HG02588 (cell line): ENCODE data around the gene SLF2.

ENCODE experiments used
- ATAC-seq: cut with Tn5 transposase; IDR thresholded peaks from one replicate; pipeline ENCODE4 v1.9.1; 2021; ENCODE audit warnings: mild to moderate bottlenecking, moderate library complexity; ENCODE audit not compliant: unreplicated experiment

The SLF2 gene, protein sequence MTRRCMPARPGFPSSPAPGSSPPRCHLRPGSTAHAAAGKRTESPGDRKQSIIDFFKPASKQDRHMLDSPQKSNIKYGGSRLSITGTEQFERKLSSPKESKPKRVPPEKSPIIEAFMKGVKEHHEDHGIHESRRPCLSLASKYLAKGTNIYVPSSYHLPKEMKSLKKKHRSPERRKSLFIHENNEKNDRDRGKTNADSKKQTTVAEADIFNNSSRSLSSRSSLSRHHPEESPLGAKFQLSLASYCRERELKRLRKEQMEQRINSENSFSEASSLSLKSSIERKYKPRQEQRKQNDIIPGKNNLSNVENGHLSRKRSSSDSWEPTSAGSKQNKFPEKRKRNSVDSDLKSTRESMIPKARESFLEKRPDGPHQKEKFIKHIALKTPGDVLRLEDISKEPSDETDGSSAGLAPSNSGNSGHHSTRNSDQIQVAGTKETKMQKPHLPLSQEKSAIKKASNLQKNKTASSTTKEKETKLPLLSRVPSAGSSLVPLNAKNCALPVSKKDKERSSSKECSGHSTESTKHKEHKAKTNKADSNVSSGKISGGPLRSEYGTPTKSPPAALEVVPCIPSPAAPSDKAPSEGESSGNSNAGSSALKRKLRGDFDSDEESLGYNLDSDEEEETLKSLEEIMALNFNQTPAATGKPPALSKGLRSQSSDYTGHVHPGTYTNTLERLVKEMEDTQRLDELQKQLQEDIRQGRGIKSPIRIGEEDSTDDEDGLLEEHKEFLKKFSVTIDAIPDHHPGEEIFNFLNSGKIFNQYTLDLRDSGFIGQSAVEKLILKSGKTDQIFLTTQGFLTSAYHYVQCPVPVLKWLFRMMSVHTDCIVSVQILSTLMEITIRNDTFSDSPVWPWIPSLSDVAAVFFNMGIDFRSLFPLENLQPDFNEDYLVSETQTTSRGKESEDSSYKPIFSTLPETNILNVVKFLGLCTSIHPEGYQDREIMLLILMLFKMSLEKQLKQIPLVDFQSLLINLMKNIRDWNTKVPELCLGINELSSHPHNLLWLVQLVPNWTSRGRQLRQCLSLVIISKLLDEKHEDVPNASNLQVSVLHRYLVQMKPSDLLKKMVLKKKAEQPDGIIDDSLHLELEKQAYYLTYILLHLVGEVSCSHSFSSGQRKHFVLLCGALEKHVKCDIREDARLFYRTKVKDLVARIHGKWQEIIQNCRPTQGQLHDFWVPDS

GRCh38 chr10:100912605-100913469 lies at the start of gene SLF2:
SLF2 (plus strand) TSS chr10:100912963; CDS start chr10:100913111, 148 bp downstream.
- ATAC-seq = peak; percentile 89

- ATAC-seq = no peak
Measured at GRCh38 chr10:100863433-100863832, 49.3 kb upstream of the SLF2 start.

GRCh38 chr10:100864036-100864885 lies 48.5 kb upstream of the SLF2 start:
- no peak for ATAC-seq

DNA sequence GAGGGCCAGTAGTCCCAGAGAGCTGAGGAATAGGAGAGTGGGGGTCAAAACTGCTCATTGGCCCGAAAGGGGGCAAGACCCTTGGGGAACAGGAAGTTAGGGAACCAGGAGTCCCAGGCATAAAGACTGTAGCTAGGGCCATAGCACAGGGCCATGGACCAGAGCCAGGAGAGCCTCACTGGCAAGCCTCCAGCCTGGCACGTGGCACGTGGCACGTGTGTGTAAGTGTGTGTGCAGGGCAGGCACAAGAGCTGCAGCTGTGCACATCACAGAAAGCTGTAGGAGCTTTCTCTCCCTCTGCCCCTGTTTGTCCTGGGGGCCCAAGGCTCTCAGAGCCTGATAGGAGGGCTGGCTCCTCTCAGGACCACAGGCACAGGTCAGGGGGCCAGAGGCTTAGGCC lies 47.8 kb upstream of the SLF2 start:
- no peak for ATAC-seq

GRCh38 chr10:100866010-100866409 lies 46.8 kb upstream of the SLF2 start:
- ATAC-seq = no peak

GRCh38 chr10:100866575-100867098 lies 46.1 kb upstream of the SLF2 start:
- ATAC-seq = no peak

DNA sequence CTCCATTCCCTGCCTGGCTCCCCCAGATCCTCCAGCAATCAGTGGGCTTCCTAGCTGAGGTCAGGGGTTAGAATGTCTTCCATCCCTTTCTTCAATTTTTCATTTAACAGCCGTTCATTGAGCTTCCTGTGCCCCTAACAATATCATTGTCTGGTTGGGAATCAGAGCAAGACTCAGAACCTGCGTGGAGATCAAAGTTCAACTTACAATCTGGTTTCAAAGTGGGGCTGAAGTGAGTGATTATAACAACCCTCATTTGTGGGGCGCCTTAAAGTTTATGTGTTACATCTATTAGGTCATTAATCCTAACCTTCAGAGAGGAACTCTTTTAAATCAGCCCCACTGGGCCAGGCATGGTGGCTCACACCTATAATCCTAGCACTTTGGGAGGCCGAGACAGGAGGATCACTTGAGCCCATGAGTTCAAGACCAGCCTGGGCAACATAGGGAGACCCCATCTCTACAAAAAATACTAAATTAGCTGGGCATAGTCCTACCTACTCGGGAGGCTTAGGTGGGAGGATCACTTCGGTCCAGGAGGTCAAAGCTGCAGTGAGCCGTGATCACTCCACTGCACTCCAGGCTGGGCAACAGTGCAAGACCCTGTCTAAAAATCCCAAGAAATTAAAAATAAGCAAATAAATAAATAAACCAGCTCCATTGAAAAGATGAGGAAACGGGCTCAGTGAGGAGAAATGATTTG lies 45.4 kb upstream of the SLF2 start:
- no peak for ATAC-seq

DNA sequence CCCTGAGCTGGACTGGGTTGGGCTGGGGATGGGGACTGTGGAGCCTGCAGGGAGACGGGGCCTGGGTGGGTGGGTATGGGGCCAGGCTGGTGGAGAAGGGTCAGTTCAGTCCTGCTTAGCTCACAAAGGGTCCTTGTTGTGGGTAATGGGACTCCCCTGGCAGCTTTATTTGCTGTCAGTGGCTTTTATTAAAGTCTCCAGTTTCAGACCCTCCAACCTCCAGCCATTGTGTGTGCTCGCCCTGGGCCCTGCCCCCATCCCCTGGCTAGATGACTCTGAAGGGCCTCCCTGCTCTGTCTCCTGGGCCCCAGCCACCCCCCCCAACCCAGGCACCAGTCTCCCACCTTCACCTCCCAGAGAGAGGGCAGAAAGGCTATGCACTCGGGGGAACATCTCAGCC lies 44.4 kb upstream of the SLF2 start:
- no peak for ATAC-seq

GRCh38 chr10:100869399-100869798 lies 43.4 kb upstream of the SLF2 start:
- ATAC-seq = no peak

GRCh38 chr10:100872034-100872791 lies 40.5 kb upstream of the SLF2 start:
- no peak for ATAC-seq

- ATAC-seq = no peak
Measured at GRCh38 chr10:100873146-100873826, 39.5 kb upstream of the SLF2 start.

DNA sequence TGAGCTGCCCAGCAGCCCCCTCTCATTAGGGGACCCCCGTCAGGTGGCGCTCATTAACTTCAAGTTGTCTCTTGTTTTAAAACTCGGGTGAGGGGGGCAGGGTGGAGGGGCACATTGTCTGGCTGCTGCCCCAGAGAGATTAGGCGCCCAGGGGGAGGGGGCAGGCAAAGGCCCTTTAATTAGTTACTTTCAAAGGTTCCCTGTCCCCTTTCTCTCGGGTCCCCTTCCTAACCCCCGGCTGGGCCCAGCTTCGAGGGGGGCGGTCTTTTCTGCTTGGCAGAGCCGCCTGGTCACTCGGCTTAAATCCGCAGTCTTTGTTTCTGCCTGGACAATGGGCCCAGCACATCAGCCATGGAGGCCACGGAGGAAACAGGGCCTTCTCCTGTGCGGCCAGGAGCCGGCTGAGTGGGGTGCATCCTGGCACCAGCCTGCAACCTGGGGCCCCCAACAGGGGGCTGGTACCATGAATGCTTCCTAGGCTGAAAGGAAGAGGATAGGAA lies 38.9 kb upstream of the SLF2 start:
- ATAC-seq = no peak

DNA sequence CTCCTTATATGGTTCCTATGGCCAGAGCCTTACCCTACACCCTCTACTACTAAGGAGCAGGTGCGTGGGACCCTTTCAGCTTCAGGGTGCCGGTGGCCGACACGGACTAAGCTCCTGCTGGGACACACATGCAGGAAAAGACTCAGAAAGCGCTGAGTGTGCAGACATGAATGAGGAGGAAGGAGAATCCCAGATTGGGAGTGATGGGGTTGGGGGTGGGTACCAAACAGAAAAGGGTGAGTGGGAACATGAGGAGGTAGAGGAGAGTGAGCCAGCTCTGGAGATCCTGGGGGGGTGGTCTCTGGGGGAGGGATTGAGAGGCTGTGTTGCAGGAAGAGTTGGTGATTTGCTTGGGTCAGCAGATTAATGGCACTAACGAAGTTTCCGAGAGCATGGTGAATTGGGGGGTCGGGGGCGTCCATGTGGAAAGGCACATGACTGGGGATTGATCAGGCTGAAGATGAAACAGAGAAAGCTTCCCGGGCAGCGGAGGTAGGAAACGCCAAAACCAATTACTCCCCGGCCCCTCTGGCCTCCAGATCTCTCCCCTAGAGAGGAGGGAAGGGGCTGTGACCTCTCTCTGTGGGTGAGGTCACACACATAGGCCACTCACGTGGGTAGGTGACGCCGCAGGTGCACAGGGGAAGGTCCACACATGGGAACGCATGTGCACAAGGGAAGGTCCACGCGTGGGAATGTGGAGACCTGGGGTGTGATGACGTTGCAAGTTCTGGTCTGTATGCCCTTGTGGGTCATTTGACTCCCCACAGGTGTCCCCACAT lies 37.9 kb upstream of the SLF2 start:
- no peak for ATAC-seq

- ATAC-seq = no peak
Measured at GRCh38 chr10:100875484-100876166, 37.1 kb upstream of the SLF2 start.

- no peak for ATAC-seq
Measured at GRCh38 chr10:100876585-100877460, 35.9 kb upstream of the SLF2 start.
